Endothelial cell of umbilical vein (primary cell): ENCODE measurements around the gene CUX1. TPM values are rescaled to one million over a fixed set of nuclear protein-coding genes. Genes with fewer than 3 reads are reported as not detected.

ENCODE experiments used
- BruUV-seq: library from RNA; stranded (reverse); fragments of 400-500 nt; replicated peaks from 2 replicates; lab custom pipeline; 2021; lab: Mats Ljungman, UMichigan
- CTCF ChIA-PET: fragments of 300-600, 350-600 bp; sonication (Branson Sonifier 250); formaldehyde crosslinking; loops from one replicate; lab custom pipeline; 2021; ENCODE audit warnings: antibody characterized with exemption, inconsistent platforms; lab: Charles Lee
- POLR2A ChIA-PET: fragments of 300-600, 350-600 bp; sonication (Branson Sonifier 250); formaldehyde crosslinking; loops from one replicate; lab custom pipeline; 2021; ENCODE audit warnings: antibody characterized with exemption, inconsistent platforms; lab: Charles Lee
- DNase-seq: peaks from one replicate; pipeline ENCODE4 v3.0.0-alpha.2; 2011; ENCODE audit warnings: low read depth, low spot score
- FAIRE-seq: peaks from 2 replicates; lab custom pipeline; 2011; peaks lifted over from hg19 to GRCh38; lab: Jason Lieb, UNC
- H2AFZ ChIP-seq: 2 replicates; pipeline ENCODE4 v1.6.0; 2012; ENCODE audit warnings: low read depth, low read length, control low read depth, inconsistent platforms
- H3K27ac ChIP-seq: 2 replicates; pipeline ENCODE4 v1.5.1; 2011; ENCODE audit warnings: low read depth, mild to moderate bottlenecking, control low read depth, low read length, moderate library complexity; ENCODE audit not compliant: insufficient read depth
- H3K27me3 ChIP-seq, 2 experiments: 2 replicates each; pipeline versions ENCODE4 v1.6.0 to v1.6.1; 2011; ENCODE audit warnings: low read length in 2 of 2, mixed read lengths in 1 of 2; ENCODE audit not compliant: control insufficient read depth in 2 of 2, insufficient read depth in 2 of 2
- H3K36me3 ChIP-seq, 2 experiments: 2 replicates in 1 of 2; 3 replicates in 1 of 2; pipeline ENCODE4 v1.5.1; 2011; ENCODE audit warnings: low read length in 2 of 2, mild to moderate bottlenecking in 1 of 2, moderate library complexity in 1 of 2; ENCODE audit not compliant: control insufficient read depth in 2 of 2, insufficient read depth in 2 of 2; ENCODE audit errors: extremely low read depth in 1 of 2
- H3K4me1 ChIP-seq: 3 replicates; pipeline ENCODE4 v1.5.1; 2011; ENCODE audit warnings: mild to moderate bottlenecking, low read length; ENCODE audit not compliant: control insufficient read depth, insufficient read depth; ENCODE audit errors: extremely low read depth
- H3K4me2 ChIP-seq: 2 replicates; pipeline ENCODE4 v1.6.1; 2011; ENCODE audit warnings: low read length, control low read depth, mixed read lengths; ENCODE audit not compliant: insufficient read depth
- H3K4me3 ChIP-seq, 3 experiments: fragments of 200-600 bp in 1 of 3; sonication (generic), shearing (Covaris generic) in 1 of 3; replicated peaks in 1 of 3; 2 replicates each; pipeline ENCODE4 v1.5.1; 2011 to 2016; ENCODE audit warnings: control low read depth in 3 of 3, low read length in 3 of 3, mild to moderate bottlenecking in 2 of 3, inconsistent platforms in 1 of 3, low read depth in 1 of 3, moderate library complexity in 1 of 3; ENCODE audit not compliant: insufficient read depth in 1 of 3
- H3K79me2 ChIP-seq: 2 replicates; pipeline ENCODE4 v1.6.0; 2012; ENCODE audit warnings: low read length, inconsistent platforms; ENCODE audit not compliant: control insufficient read depth, insufficient read depth
- H3K9ac ChIP-seq: replicated peaks from 2 replicates; pipeline ENCODE3; 2011; ENCODE audit warnings: low read length, control low read depth; ENCODE audit not compliant: insufficient read depth; ENCODE audit errors: extremely low read depth
- H3K9me1 ChIP-seq: replicated peaks from 3 replicates; pipeline ENCODE4 v1.6.0; 2011; ENCODE audit warnings: mild to moderate bottlenecking, low read length; ENCODE audit not compliant: control insufficient read depth, insufficient read depth; ENCODE audit errors: extremely low read depth
- H3K9me3 ChIP-seq: replicated peaks from 2 replicates; pipeline ENCODE4 v1.5.1; 2012; ENCODE audit warnings: low read length, inconsistent platforms; ENCODE audit not compliant: control insufficient read depth, insufficient read depth
- H4K20me1 ChIP-seq: replicated peaks from 2 replicates; pipeline ENCODE3; 2011; ENCODE audit warnings: mild to moderate bottlenecking, low read length; ENCODE audit not compliant: control insufficient read depth, insufficient read depth; ENCODE audit errors: extremely low read depth
- CTCF ChIP-seq, 2 donors: IDR thresholded peaks; 1 replicate in 1 of 2; 2 replicates in 1 of 2; pipeline ENCODE4 v1.5.1; 2011; ENCODE audit warnings: low read length in 2 of 2, mild to moderate bottlenecking in 2 of 2, moderate library complexity in 2 of 2, control low read depth in 1 of 2, inconsistent platforms in 1 of 2, low read depth in 1 of 2; ENCODE audit not compliant: insufficient read depth in 1 of 2; ENCODE audit errors: extremely low read depth in 1 of 2
- EZH2 ChIP-seq: IDR thresholded peaks from 2 replicates; pipeline ENCODE4 v1.6.1; 2012; ENCODE audit warnings: borderline replicate concordance, low read depth, mild to moderate bottlenecking, moderate library complexity, low read length, inconsistent platforms; ENCODE audit not compliant: severe bottlenecking
- FOS ChIP-seq: IDR thresholded peaks from 2 replicates; pipeline ENCODE4 v1.6.1; 2011; ENCODE audit warnings: mild to moderate bottlenecking, low read length, moderate library complexity, borderline replicate concordance; ENCODE audit not compliant: insufficient read depth
- GATA2 ChIP-seq: IDR thresholded peaks from 2 replicates; pipeline ENCODE4 v1.7.0; 2011; ENCODE audit warnings: low read depth, mild to moderate bottlenecking, moderate library complexity, mixed read lengths, low read length; ENCODE audit not compliant: insufficient read length, insufficient read depth
- JUN ChIP-seq: IDR thresholded peaks from 2 replicates; pipeline ENCODE4 v1.6.1; 2011; ENCODE audit warnings: borderline replicate concordance, low read depth; ENCODE audit not compliant: insufficient read length, insufficient read depth
- MAX ChIP-seq: IDR thresholded peaks from 2 replicates; pipeline ENCODE4 v1.6.1; 2011; ENCODE audit not compliant: insufficient read depth, insufficient read length
- MYC ChIP-seq: IDR thresholded peaks from one replicate; pipeline ENCODE4 v1.6.1; 2011; ENCODE audit warnings: mild to moderate bottlenecking, low read depth, low read length
- POLR2A ChIP-seq: IDR thresholded peaks from 2 replicates; pipeline ENCODE4 v1.6.1; 2012; ENCODE audit warnings: low read depth, mild to moderate bottlenecking, control low read depth, low read length
- POLR2AphosphoS5 ChIP-seq: IDR thresholded peaks from 2 replicates; pipeline ENCODE4 v1.6.1; 2012; ENCODE audit warnings: low read depth, mild to moderate bottlenecking, control low read depth, low read length, moderate library complexity; ENCODE audit not compliant: insufficient read depth
- dilution Hi-C: fragments of 300-500 bp; cut with MboI; formaldehyde crosslinking; loops from one replicate; pipeline ENCODE4 v1.15.0; 2019; ENCODE audit warnings: low sequenced_read_pairs; ENCODE audit not compliant: extremely low pct_ligation_motif_present
- intact Hi-C: fragments of 100-400 bp; cut with micrococcal nuclease; formaldehyde crosslinking; loops from one replicate; pipeline ENCODE4 v1.10.0; 2022
- polyA plus RNA-seq, 4 experiments: library from polyadenylated mRNA; depleted of rRNA in 3 of 4; stranded (reverse) in 3 of 4; unstranded in 1 of 4; fragments of >200 nt; gene quantifications; 2 replicates each; pipeline versions ENCODE4 v1.2.1 to v1.2.3, GENCODE V29; 2011 to 2012; ENCODE audit warnings: missing spikeins in 1 of 4
- total RNA-seq: library from RNA; stranded (reverse); gene quantifications from 2 replicates; pipeline ENCODE4 v1.2.3, GENCODE V29; 2021

CUX1 gene
- total and polyA plus RNA-seq, 2 donors (not counting 3 experiments of a cell fraction or from before 2014, with no cell fraction given), result 13.8 to 49.8 TPM

GRCh38 chr7:102198417-102198956, 381.1 kb downstream of the CUX1 start:
- H3K4me3 ChIP-seq, result no peak overlapping the region
- intact Hi-C loops, result no loop called here
- H3K9me3 ChIP-seq, result no peaks in the 10 kb centered on the region
- no peaks in the 10 kb centered on the region for H3K9me1 ChIP-seq
- TF ChIP-seq EZH2, result no peak
- no peak for TF ChIP-seq MYC
- TF ChIP-seq MAX, result no peak
- TF ChIP-seq FOS, result no peak
- no peak for TF ChIP-seq GATA2
- no peak for TF ChIP-seq CTCF (IDR thresholded peaks at IDR 0.05; ENCODE audit: extremely low read depth in 1 of 2, insufficient read depth in 1 of 2, low read depth in 1 of 2, low read length in 2 of 2)
- TF ChIP-seq POLR2AphosphoS5, result no peak
- TF ChIP-seq JUN, result no peak
- TF ChIP-seq POLR2A, result no peak
- H3K27me3 ChIP-seq, result no peaks in the 10 kb centered on the region
- no TSS peak for BruUV-seq
- H3K4me1 ChIP-seq, result no peaks in the 10 kb centered on the region
- H3K27ac ChIP-seq, result no peak overlapping the region
- ChIA-PET POLR2A (no interaction called here), CTCF (interaction anchor here (1.1 kb wide), 1 partner anchor 13 kb away, joined by 3 read pairs; no protein-coding TSS in a partner anchor)
- H4K20me1 ChIP-seq, result no peaks in the 10 kb centered on the region
- peaks cover 0 to 12% of the 10 kb centered on the region in 2 experiments for H3K36me3 ChIP-seq
- DNase-seq (no peak), FAIRE-seq (no peak)
- H3K9ac ChIP-seq, result no peak overlapping the region
- H2AFZ ChIP-seq, result no peak overlapping the region
- dilution Hi-C loops, result no loop called here
- no peaks in the 10 kb centered on the region for H3K79me2 ChIP-seq
- no peak overlapping the region for H3K4me2 ChIP-seq
